Measurements from ENCODE around the gene PNPLA1. TPM values are rescaled to one million over a fixed set of nuclear protein-coding genes. Genes with fewer than 3 reads are reported as not detected.

The PNPLA1 gene
- total and polyA plus RNA-seq, 7 donors, result 0.04 to 0.05 TPM; not detected in 5

DNA sequence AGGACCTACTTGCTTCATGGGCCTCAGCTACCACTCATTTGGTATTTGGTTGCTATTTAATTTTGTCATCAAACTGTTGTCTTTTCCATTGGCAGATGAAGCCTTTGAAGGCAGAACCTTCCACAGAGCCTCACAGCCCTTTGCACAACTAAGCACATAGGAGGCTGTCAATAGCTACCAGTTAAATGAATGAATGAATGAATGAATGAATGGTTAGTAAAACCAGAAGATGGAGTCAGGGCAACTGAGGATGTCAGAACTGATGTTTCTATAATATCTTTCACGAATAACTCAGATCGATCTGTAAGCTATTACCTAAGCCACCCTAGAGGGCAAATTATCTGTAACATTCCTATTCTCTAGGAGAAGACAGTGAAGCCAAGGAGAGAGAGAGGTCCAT is 47.8 kb downstream of the PNPLA1 start:
- no peak for TF ChIP-seq CTCF (IDR thresholded peaks at IDR 0.05)
- Histone ChIP-seq H3K4me1 (no peaks in the 10 kb centered on the region), H3K36me3 (ENCODE audit: insufficient read depth in 1 of 2, low read depth in 1 of 2) (no peaks in the 10 kb centered on the region), H3K4me3 (no peak overlapping the region), H3K9me3 (no peaks in the 10 kb centered on the region), H3K27ac (no peak overlapping the region), H3K27me3 (ENCODE audit: insufficient read depth in 3 of 3, low read length in 2 of 3) (no peaks in the 10 kb centered on the region)
- ATAC-seq, result no peak
- WGBS, 3 donors, result 93 to 97% (median 95%) methylated on average over 2 of the region's 2 CpGs
- DNase-seq, result no peak
- intact Hi-C loops (cut with DNase I), result no loop called here

GRCh38 chr6:36318690-36319435 is 49.0 kb downstream of the PNPLA1 start:
- no peaks in the 10 kb centered on the region for H3K27me3 ChIP-seq (ENCODE audit: insufficient read depth in 3 of 3, low read length in 2 of 3)
- H3K4me3 ChIP-seq, result no peak overlapping the region
- WGBS, 3 donors, result 67 to 80% (median 80%) methylated on average over 6 of the region's 6 CpGs
- H3K27ac ChIP-seq, result no peak overlapping the region
- DNase-seq (no peak), ATAC-seq (no peak)
- intact Hi-C loops (cut with DNase I), result no loop called here
- no peaks in the 10 kb centered on the region for H3K36me3 ChIP-seq (ENCODE audit: insufficient read depth in 1 of 2, low read depth in 1 of 2)
- no peaks in the 10 kb centered on the region for H3K9me3 ChIP-seq
- no peaks in the 10 kb centered on the region for H3K4me1 ChIP-seq
- TF ChIP-seq CTCF (IDR thresholded peaks at IDR 0.05), result no peak

- DNase-seq (no peak), ATAC-seq (no peak)
- H3K4me3 ChIP-seq, result no peak overlapping the region
- H3K4me1 ChIP-seq, result no peaks in the 10 kb centered on the region
- H3K27me3 ChIP-seq (ENCODE audit: insufficient read depth in 3 of 3, low read length in 2 of 3), result no peaks in the 10 kb centered on the region
- no peaks in the 10 kb centered on the region for H3K9me3 ChIP-seq
- WGBS, 3 donors, result 69 to 77% (median 73%) methylated on average over 9 of the region's 9 CpGs
- no peak for TF ChIP-seq CTCF (IDR thresholded peaks at IDR 0.05)
- intact Hi-C loops (cut with DNase I), result no loop called here
- H3K36me3 ChIP-seq (ENCODE audit: insufficient read depth in 1 of 2, low read depth in 1 of 2), result no peaks in the 10 kb centered on the region
- no peak overlapping the region for H3K27ac ChIP-seq
Observed at GRCh38 chr6:36319436-36319762, 49.5 kb downstream of the PNPLA1 start.

DNA sequence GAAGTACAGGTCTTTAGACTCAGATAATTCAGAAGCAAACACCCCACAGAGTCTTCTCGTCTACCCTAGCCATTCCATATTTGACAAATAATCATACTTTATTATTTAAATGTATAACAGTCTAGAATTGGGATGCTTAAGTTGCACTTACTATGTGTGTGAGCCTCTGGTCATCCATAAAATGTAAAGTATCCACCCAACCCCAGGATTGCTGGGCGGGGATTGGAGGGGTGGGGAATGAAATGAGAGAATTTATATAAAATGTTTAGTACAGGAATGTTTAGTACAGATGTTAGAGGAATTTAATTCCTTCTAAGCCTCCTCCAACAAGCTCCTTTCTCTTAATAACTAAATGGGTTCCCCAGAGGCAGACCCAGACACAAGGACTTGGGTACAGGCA is 50.0 kb downstream of the PNPLA1 start:
- Histone ChIP-seq H3K36me3 (ENCODE audit: insufficient read depth in 1 of 2, low read depth in 1 of 2) (no peaks in the 10 kb centered on the region), H3K4me1 (no peaks in the 10 kb centered on the region), H3K27ac (no peak overlapping the region), H3K9me3 (no peaks in the 10 kb centered on the region), H3K27me3 (ENCODE audit: insufficient read depth in 3 of 3, low read length in 2 of 3) (no peaks in the 10 kb centered on the region), H3K4me3 (no peak overlapping the region)
- intact Hi-C loops (cut with DNase I), result no loop called here
- DNase-seq (no peak), ATAC-seq (no peak)
- TF ChIP-seq CTCF (IDR thresholded peaks at IDR 0.05), result no peak
- 85 to 92% (median 90%) methylated on average over 2 of the region's 2 CpGs for WGBS, 3 donors

GRCh38 chr6:36320475-36320874 is 50.6 kb downstream of the PNPLA1 start:
- no peak for TF ChIP-seq CTCF (IDR thresholded peaks at IDR 0.05)
- Histone ChIP-seq H3K9me3 (no peaks in the 10 kb centered on the region), H3K27ac (no peak overlapping the region), H3K4me1 (no peaks in the 10 kb centered on the region), H3K4me3 (no peak overlapping the region), H3K27me3 (ENCODE audit: insufficient read depth in 3 of 3, low read length in 2 of 3) (no peaks in the 10 kb centered on the region), H3K36me3 (ENCODE audit: insufficient read depth in 1 of 2, low read depth in 1 of 2) (no peaks in the 10 kb centered on the region)
- intact Hi-C loops (cut with DNase I), result no loop called here
- WGBS, 3 donors, result 81 to 85% (median 84%) methylated on average over 11 of the region's 11 CpGs
- no peak for ATAC-seq
- no peak for DNase-seq

Measured in psoas muscle (tissue), 8 donors.